ENCODE results near the gene HTR1B. TPM values are rescaled to one million over a fixed set of nuclear protein-coding genes. Genes with fewer than 3 reads are reported as not detected.

The HTR1B gene
- total and polyA plus RNA-seq, 2 donors (not counting 3 experiments of a cell fraction or from before 2014, with no cell fraction given) = 57.5 to 68.7 TPM

GRCh38 chr6:77430504-77430903 is 32.8 kb downstream of the HTR1B start:
- no TSS peak for BruUV-seq (replicated peaks)
- intact Hi-C loops (cut with micrococcal nuclease) (no loop called here), dilution Hi-C loops (cut with MboI; ENCODE audit: extremely low pct_ligation_motif_present, low sequenced_read_pairs) (no loop called here)
- H2AFZ ChIP-seq (ENCODE audit: low read depth, low read length) = no peak overlapping the region
- H3K36me3 ChIP-seq (ENCODE audit: control insufficient read depth in 2 of 2, extremely low read depth in 1 of 2, insufficient read depth in 2 of 2, low read length in 2 of 2) = no peaks in the 10 kb centered on the region
- FAIRE-seq (no peak), DNase-seq (ENCODE audit: low read depth, low spot score) (no peak)
- H3K79me2 ChIP-seq (ENCODE audit: control insufficient read depth, insufficient read depth, low read length) = no peaks in the 10 kb centered on the region
- H4K20me1 ChIP-seq (replicated peaks; ENCODE audit: control insufficient read depth, extremely low read depth, insufficient read depth, low read length) = no peaks in the 10 kb centered on the region
- ChIA-PET POLR2A (no interaction called here), CTCF (no interaction called here)
- peaks cover 5% of the 10 kb centered on the region for H3K4me1 ChIP-seq (ENCODE audit: control insufficient read depth, extremely low read depth, insufficient read depth, low read length)
- H3K9me3 ChIP-seq (replicated peaks; ENCODE audit: control insufficient read depth, insufficient read depth, low read length) = no peaks in the 10 kb centered on the region
- TF ChIP-seq EZH2 (IDR thresholded peaks at IDR 0.05; ENCODE audit: borderline replicate concordance, low read depth, low read length, severe bottlenecking) (no peak), POLR2AphosphoS5 (IDR thresholded peaks at IDR 0.05; ENCODE audit: insufficient read depth, low read depth, low read length) (no peak), MAX (IDR thresholded peaks at IDR 0.05; ENCODE audit: insufficient read depth, insufficient read length) (no peak), POLR2A (IDR thresholded peaks at IDR 0.05; ENCODE audit: low read depth, low read length) (no peak), MYC (IDR thresholded peaks at IDR 0.05; ENCODE audit: low read depth, low read length) (no peak), GATA2 (IDR thresholded peaks at IDR 0.05; ENCODE audit: insufficient read depth, insufficient read length, low read depth, low read length) (no peak)
- no peaks in the 10 kb centered on the region for H3K9me1 ChIP-seq (replicated peaks; ENCODE audit: control insufficient read depth, extremely low read depth, insufficient read depth, low read length)
- H3K4me2 ChIP-seq (ENCODE audit: insufficient read depth, low read length) = no peak overlapping the region
- no peak overlapping the region for H3K4me3 ChIP-seq (replicated peaks in 1 of 3; ENCODE audit: insufficient read depth in 1 of 3, low read depth in 1 of 3, low read length in 3 of 3)
- no peaks in the 10 kb centered on the region for H3K27me3 ChIP-seq (ENCODE audit: control insufficient read depth in 2 of 2, insufficient read depth in 2 of 2, low read length in 2 of 2)
- H3K9ac ChIP-seq (replicated peaks; ENCODE audit: extremely low read depth, insufficient read depth, low read length) = no peak overlapping the region
- no peak overlapping the region for H3K27ac ChIP-seq (ENCODE audit: insufficient read depth, low read depth, low read length)

DNA sequence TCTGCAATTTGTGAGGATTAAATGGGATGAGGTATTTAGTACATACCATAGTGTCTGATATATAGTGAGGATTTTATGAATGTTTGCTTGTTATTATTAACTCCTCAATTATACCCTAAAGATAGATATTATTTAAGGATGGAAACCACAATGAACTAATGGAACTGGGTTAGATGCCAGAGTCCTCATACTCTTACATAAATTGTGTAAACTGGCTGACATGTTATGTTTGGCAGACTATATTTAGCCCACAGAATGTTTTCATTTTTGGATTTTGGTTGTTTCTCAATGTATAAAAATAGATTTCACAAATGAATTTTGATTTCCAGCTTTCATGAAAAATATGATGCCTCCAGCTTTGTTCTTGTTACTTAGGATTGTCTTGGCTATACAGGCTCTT is 37.6 kb downstream of the HTR1B start:
- CTCF ChIA-PET = no interaction called here
- TF ChIP-seq POLR2AphosphoS5 (IDR thresholded peaks at IDR 0.05; ENCODE audit: insufficient read depth, low read depth, low read length) (no peak), EZH2 (IDR thresholded peaks at IDR 0.05; ENCODE audit: borderline replicate concordance, low read depth, low read length, severe bottlenecking) (no peak), MAX (IDR thresholded peaks at IDR 0.05; ENCODE audit: insufficient read depth, insufficient read length) (no peak), GATA2 (IDR thresholded peaks at IDR 0.05; ENCODE audit: insufficient read depth, insufficient read length, low read depth, low read length) (no peak), CTCF (IDR thresholded peaks at IDR 0.05; ENCODE audit: extremely low read depth in 1 of 2, insufficient read depth in 1 of 2, low read depth in 1 of 2, low read length in 2 of 2) (no peak), JUN (IDR thresholded peaks at IDR 0.05; ENCODE audit: borderline replicate concordance, insufficient read depth, insufficient read length, low read depth) (no peak), FOS (IDR thresholded peaks at IDR 0.05; ENCODE audit: borderline replicate concordance, insufficient read depth, low read length) (no peak)

More for the DNA sequence above, 37.6 kb downstream of the HTR1B start:
- no peaks in the 10 kb centered on the region for H4K20me1 ChIP-seq (replicated peaks; ENCODE audit: control insufficient read depth, extremely low read depth, insufficient read depth, low read length)
- no peaks in the 10 kb centered on the region for H3K27me3 ChIP-seq (ENCODE audit: control insufficient read depth in 2 of 2, insufficient read depth in 2 of 2, low read length in 2 of 2)
- H3K79me2 ChIP-seq (ENCODE audit: control insufficient read depth, insufficient read depth, low read length) = no peaks in the 10 kb centered on the region
- H3K27ac ChIP-seq (ENCODE audit: insufficient read depth, low read depth, low read length) = no peak overlapping the region
- no peak overlapping the region for H3K9ac ChIP-seq (replicated peaks; ENCODE audit: extremely low read depth, insufficient read depth, low read length)
- H3K4me2 ChIP-seq (ENCODE audit: insufficient read depth, low read length) = no peak overlapping the region
- H3K4me1 ChIP-seq (ENCODE audit: control insufficient read depth, extremely low read depth, insufficient read depth, low read length) = no peaks in the 10 kb centered on the region
- no peak overlapping the region for H2AFZ ChIP-seq (ENCODE audit: low read depth, low read length)
- intact Hi-C loops (cut with micrococcal nuclease) = no loop called here
- POLR2A ChIA-PET = no interaction called here
- no TSS peak for BruUV-seq (replicated peaks)
- no peak overlapping the region for H3K4me3 ChIP-seq (replicated peaks in 1 of 3; ENCODE audit: insufficient read depth in 1 of 3, low read depth in 1 of 3, low read length in 3 of 3)
- dilution Hi-C loops (cut with MboI; ENCODE audit: extremely low pct_ligation_motif_present, low sequenced_read_pairs) = no loop called here
- no peaks in the 10 kb centered on the region for H3K9me3 ChIP-seq (replicated peaks; ENCODE audit: control insufficient read depth, insufficient read depth, low read length)
- no peaks in the 10 kb centered on the region for H3K36me3 ChIP-seq (ENCODE audit: control insufficient read depth in 2 of 2, extremely low read depth in 1 of 2, insufficient read depth in 2 of 2, low read length in 2 of 2)
- FAIRE-seq (no peak), DNase-seq (ENCODE audit: low read depth, low spot score) (no peak)
- H3K9me1 ChIP-seq (replicated peaks; ENCODE audit: control insufficient read depth, extremely low read depth, insufficient read depth, low read length) = no peaks in the 10 kb centered on the region
